Uterus (tissue), 4 donors: ENCODE data around the gene ST3GAL6. TPM values are rescaled to one million over a fixed set of nuclear protein-coding genes. Genes with fewer than 3 reads are reported as not detected.

Experiments
- DNase-seq, 2 donors: peaks; one replicate each; pipeline ENCODE4 v3.0.0-alpha.2; 2019 to 2020
- H3K27ac ChIP-seq, 2 donors: fragments of 200-600 bp; sonication (generic); 1 replicate in 1 of 2; 2 replicates in 1 of 2; pipeline ENCODE4 v1.5.1; 2016 to 2018
- H3K27me3 ChIP-seq, 2 donors: fragments of 200-600 bp; sonication (generic); one replicate each; pipeline ENCODE4 v1.5.1; 2018 to 2019; ENCODE audit warnings: control low read depth in 1 of 2
- H3K36me3 ChIP-seq, 2 donors: fragments of 200-600 bp; sonication (generic); one replicate each; pipeline ENCODE4 v1.5.1; 2019; ENCODE audit warnings: control low read depth in 1 of 2
- H3K4me1 ChIP-seq, 2 donors: fragments of 200-600 bp; sonication (generic); one replicate each; pipeline ENCODE4 v1.5.1; 2018 to 2019; ENCODE audit warnings: control low read depth in 1 of 2
- H3K4me3 ChIP-seq, 2 donors: fragments of 200-600 bp; sonication (generic); 1 replicate in 1 of 2; 2 replicates in 1 of 2; pipeline ENCODE4 v1.5.1; 2018 to 2019; ENCODE audit warnings: mild to moderate bottlenecking in 1 of 2
- H3K9me3 ChIP-seq, 2 donors: fragments of 200-600 bp; sonication (generic); one replicate each; pipeline ENCODE4 v1.5.1; 2019; ENCODE audit warnings: control low read depth in 1 of 2
- POLR2A ChIP-seq, 2 donors: fragments of 450-650 bp; IDR thresholded peaks; one replicate each; pipeline ENCODE4 v1.6.1; 2016; ENCODE audit warnings: antibody characterized with exemption in 2 of 2, mild to moderate bottlenecking in 1 of 2, moderate library complexity in 1 of 2
- intact Hi-C: fragments of 100-400 bp; cut with DNase I; formaldehyde crosslinking; loops from one replicate; pipeline ENCODE4 v1.15.1; 2023; ENCODE audit warnings: low total_unique reads
- total RNA-seq, 4 donors: library from RNA; depleted of rRNA in 3 of 4; stranded (reverse); fragments of >200 nt in 3 of 4; gene quantifications; one replicate each; pipeline versions ENCODE4 v1.1.0 to v1.2.4, GENCODE V29; 2014 to 2023
- TF ChIP-seq, protein P1 (sequence below), 4 experiments: fragments of 200-600 bp in 2 of 4; fragments of 450-650 bp in 2 of 4; sonication (generic) in 2 of 4; IDR thresholded peaks; one replicate each; pipeline ENCODE4 v1.5.1; 2016 to 2019; ENCODE audit warnings: antibody characterized with exemption in 4 of 4, mild to moderate bottlenecking in 2 of 4, moderate library complexity in 1 of 4
- donor health status: DM: yes; HTN: yes; CAD: no.

Gene ST3GAL6
- total RNA-seq, 4 donors from 2014 or later: 1.8 to 14.9 (median 9.6) TPM

GRCh38 chr3:98778383-98778782, 15.2 kb downstream of the ST3GAL6 start:
- no peak overlapping the region for H3K27ac ChIP-seq
- DNase-seq: no peak
- H3K27me3 ChIP-seq: no peaks in the 10 kb centered on the region
- intact Hi-C loops: no loop called here
- no peaks in the 10 kb centered on the region for H3K4me1 ChIP-seq
- TF ChIP-seq, protein P1, sequence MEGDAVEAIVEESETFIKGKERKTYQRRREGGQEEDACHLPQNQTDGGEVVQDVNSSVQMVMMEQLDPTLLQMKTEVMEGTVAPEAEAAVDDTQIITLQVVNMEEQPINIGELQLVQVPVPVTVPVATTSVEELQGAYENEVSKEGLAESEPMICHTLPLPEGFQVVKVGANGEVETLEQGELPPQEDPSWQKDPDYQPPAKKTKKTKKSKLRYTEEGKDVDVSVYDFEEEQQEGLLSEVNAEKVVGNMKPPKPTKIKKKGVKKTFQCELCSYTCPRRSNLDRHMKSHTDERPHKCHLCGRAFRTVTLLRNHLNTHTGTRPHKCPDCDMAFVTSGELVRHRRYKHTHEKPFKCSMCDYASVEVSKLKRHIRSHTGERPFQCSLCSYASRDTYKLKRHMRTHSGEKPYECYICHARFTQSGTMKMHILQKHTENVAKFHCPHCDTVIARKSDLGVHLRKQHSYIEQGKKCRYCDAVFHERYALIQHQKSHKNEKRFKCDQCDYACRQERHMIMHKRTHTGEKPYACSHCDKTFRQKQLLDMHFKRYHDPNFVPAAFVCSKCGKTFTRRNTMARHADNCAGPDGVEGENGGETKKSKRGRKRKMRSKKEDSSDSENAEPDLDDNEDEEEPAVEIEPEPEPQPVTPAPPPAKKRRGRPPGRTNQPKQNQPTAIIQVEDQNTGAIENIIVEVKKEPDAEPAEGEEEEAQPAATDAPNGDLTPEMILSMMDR (IDR thresholded peaks at IDR 0.05): no peak
- no peak for TF ChIP-seq POLR2A (IDR thresholded peaks at IDR 0.05)
- H3K36me3 ChIP-seq: no peaks in the 10 kb centered on the region
- H3K4me3 ChIP-seq: no peak overlapping the region
- no peaks in the 10 kb centered on the region for H3K9me3 ChIP-seq

GRCh38 chr3:98778852-98779413, 15.8 kb downstream of the ST3GAL6 start:
- H3K4me3 ChIP-seq: no peak overlapping the region
- intact Hi-C loops: no loop called here
- TF ChIP-seq, protein P1 (IDR thresholded peaks at IDR 0.05): no peak
- no peak for TF ChIP-seq POLR2A (IDR thresholded peaks at IDR 0.05)
- peak in 1 of 2 donors; percentile 25 for DNase-seq
- H3K4me1 ChIP-seq: no peaks in the 10 kb centered on the region
- H3K27me3 ChIP-seq: no peaks in the 10 kb centered on the region
- no peaks in the 10 kb centered on the region for H3K36me3 ChIP-seq
- H3K9me3 ChIP-seq: no peaks in the 10 kb centered on the region
- H3K27ac ChIP-seq: peak overlapping the region in 1 of 2 donors; percentile 8

- H3K36me3 ChIP-seq: no peaks in the 10 kb centered on the region
- no peak for DNase-seq
- no peaks in the 10 kb centered on the region for H3K9me3 ChIP-seq
- no peaks in the 10 kb centered on the region for H3K27me3 ChIP-seq
- H3K4me3 ChIP-seq: no peak overlapping the region
- peak overlapping the region in 1 of 2 donors; percentile 8 for H3K27ac ChIP-seq
- no peak for TF ChIP-seq POLR2A (IDR thresholded peaks at IDR 0.05)
- TF ChIP-seq, protein P1 (IDR thresholded peaks at IDR 0.05): no peak
- intact Hi-C loops: no loop called here
- no peaks in the 10 kb centered on the region for H3K4me1 ChIP-seq
These were observed 16.6 kb downstream of the ST3GAL6 start for GRCh38 chr3:98779541-98780335.

DNA sequence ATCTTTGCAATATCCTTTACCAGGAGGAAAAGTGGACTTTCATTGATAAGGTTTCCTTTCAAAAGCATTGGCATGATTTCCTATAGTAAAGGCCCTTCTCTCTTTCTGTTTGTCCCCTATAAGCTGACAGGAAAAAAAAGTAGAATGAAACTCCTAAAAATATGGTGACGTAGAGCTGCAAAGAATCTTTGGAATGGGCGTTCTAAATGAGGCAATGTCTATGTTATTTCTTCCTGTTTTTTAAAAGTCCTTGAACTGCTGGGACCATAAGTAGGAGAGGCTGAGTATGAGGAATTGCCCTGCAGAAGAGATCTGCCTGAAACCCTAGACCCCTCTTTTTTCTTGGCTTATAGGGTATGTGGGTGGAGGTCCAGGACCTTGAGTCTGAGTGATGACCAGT, 17.2 kb downstream of the ST3GAL6 start:
- TF ChIP-seq POLR2A (IDR thresholded peaks at IDR 0.05): no peak
- TF ChIP-seq, protein P1 (IDR thresholded peaks at IDR 0.05): no peak
- Histone ChIP-seq H3K36me3 (no peaks in the 10 kb centered on the region), H3K9me3 (no peaks in the 10 kb centered on the region), H3K4me1 (no peaks in the 10 kb centered on the region), H3K4me3 (no peak overlapping the region), H3K27ac (no peak overlapping the region), H3K27me3 (no peaks in the 10 kb centered on the region)
- intact Hi-C loops: no loop called here
- DNase-seq: no peak

DNA sequence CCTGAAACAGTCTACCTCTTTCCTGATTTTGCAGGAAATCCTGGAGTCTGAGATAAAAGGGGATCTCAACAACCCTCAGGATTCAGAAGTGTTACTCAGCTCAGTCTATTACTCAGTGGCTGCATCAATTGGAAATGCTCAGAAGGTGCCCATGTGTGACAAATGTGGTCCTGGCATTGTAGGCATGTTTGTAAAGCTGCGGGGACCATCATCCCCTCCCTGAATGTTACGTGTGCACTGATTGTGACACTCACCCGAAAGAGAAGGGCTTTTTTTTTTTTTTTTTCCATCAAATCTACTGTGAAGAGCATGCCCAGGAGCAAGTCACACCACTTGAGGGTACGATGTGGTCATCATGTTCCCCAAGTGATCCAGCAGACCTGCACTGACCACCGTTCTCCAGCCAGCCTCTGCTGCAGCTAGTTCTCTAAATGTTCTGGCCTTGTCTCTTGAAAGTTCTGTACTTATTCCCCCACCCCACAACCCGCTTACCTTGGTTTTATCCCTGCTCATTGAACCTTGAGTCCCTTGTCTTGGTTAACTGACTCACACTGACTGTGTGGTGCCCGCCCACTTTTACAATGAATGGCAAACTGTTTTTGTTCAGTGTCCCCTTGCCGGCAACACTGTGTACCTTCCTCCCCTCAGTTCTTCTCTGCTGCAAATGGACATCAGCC, 19.8 kb downstream of the ST3GAL6 start:
- TF ChIP-seq, protein P1 (IDR thresholded peaks at IDR 0.05): no peak
- TF ChIP-seq POLR2A (IDR thresholded peaks at IDR 0.05): no peak
- no peaks in the 10 kb centered on the region for H3K9me3 ChIP-seq
- no peak overlapping the region for H3K4me3 ChIP-seq
- intact Hi-C loops: no loop called here
- no peak overlapping the region for H3K27ac ChIP-seq
- H3K27me3 ChIP-seq: no peaks in the 10 kb centered on the region
- no peaks in the 10 kb centered on the region for H3K36me3 ChIP-seq
- DNase-seq: no peak
- no peaks in the 10 kb centered on the region for H3K4me1 ChIP-seq
